ENCODE results near the gene RNU6-1. TPM values are rescaled to one million over a fixed set of nuclear protein-coding genes. Genes with fewer than 3 reads are reported as not detected.

Gene RNU6-1
- polyA plus RNA-seq, 3 donors: not detected

- H3K79me2 ChIP-seq (ENCODE audit: insufficient read depth, low read length): no peaks in the 10 kb centered on the region
- no peak overlapping the region for H3K9ac ChIP-seq (ENCODE audit: insufficient read depth, low read length, poor library complexity, severe bottlenecking)
- H3K4me3 ChIP-seq (replicated peaks in 1 of 3; ENCODE audit: low read depth in 2 of 3, low read length in 3 of 3): peak overlapping the region in 1 of 3 experiments; percentile 19
- TF ChIP-seq CTCF (IDR thresholded peaks at IDR 0.05): no peak
- no peaks in the 10 kb centered on the region for H4K20me1 ChIP-seq (ENCODE audit: insufficient read depth, low read length)
- Mint-ChIP-seq H3K4me3 (no peak overlapping the region), H3K4me1 (peaks cover 20% of the 10 kb centered on the region), H3K27ac (peak overlapping the region; percentile 7 to 95 (median 93)), H3K27me3 (ENCODE audit: low read depth in 3 of 3) (peaks cover 0 to 6% (median 1%) of the 10 kb centered on the region in 3 donors), H3K9me3 (peaks cover 8 to 24% (median 19%) of the 10 kb centered on the region in 7 donors), H3K36me3 (peaks cover 0 to 6% of the 10 kb centered on the region in 2 donors)
- DNase-seq: no peak
- H3K4me1 ChIP-seq (ENCODE audit: control insufficient read depth in 1 of 2, insufficient read depth in 2 of 2, low read length in 2 of 2): peaks cover 15% of the 10 kb centered on the region in 2 donors
- 24% methylated on average over 6 of the region's 7 CpGs for WGBS (ENCODE audit: insufficient coverage)
- H3K36me3 ChIP-seq (replicated peaks in 1 of 2; ENCODE audit: control insufficient read depth in 1 of 2, insufficient read depth in 2 of 2, low read length in 2 of 2): no peaks in the 10 kb centered on the region
- peak overlapping the region; percentile 14 for H3K4me2 ChIP-seq (replicated peaks; ENCODE audit: extremely low read depth, low read length, poor library complexity, severe bottlenecking)
- H3K27me3 ChIP-seq (ENCODE audit: control insufficient read depth in 2 of 2, insufficient read depth in 2 of 2, low read length in 2 of 2): no peaks in the 10 kb centered on the region
- H2AFZ ChIP-seq (ENCODE audit: insufficient read depth, low read depth, low read length, poor library complexity, severe bottlenecking): no peak overlapping the region
- peaks cover 7 to 23% of the 10 kb centered on the region in 2 donors for H3K9me3 ChIP-seq (replicated peaks in 1 of 2; ENCODE audit: control insufficient read depth in 1 of 2, insufficient read depth in 1 of 2, low read length in 2 of 2)
- intact Hi-C loops (cut with micrococcal nuclease): no loop called here
- H3K27ac ChIP-seq (ENCODE audit: low read depth in 1 of 2, low read length in 2 of 2): peak overlapping the region; percentile 64 to 76
These were observed 10.5 kb upstream of the RNU6-1 start for GRCh38 chr15:67850336-67850735.

GRCh38 chr15:67849538-67849937, 9.7 kb upstream of the RNU6-1 start:
- no peak overlapping the region for H2AFZ ChIP-seq (ENCODE audit: insufficient read depth, low read depth, low read length, poor library complexity, severe bottlenecking)
- no peak overlapping the region for H3K9ac ChIP-seq (ENCODE audit: insufficient read depth, low read length, poor library complexity, severe bottlenecking)
- no peaks in the 10 kb centered on the region for H3K79me2 ChIP-seq (ENCODE audit: insufficient read depth, low read length)
- H3K4me3 ChIP-seq (replicated peaks in 1 of 3; ENCODE audit: low read depth in 2 of 3, low read length in 3 of 3): no peak overlapping the region
- H3K27ac Mint-ChIP-seq: no peak overlapping the region
- peaks cover 0 to 6% (median 1%) of the 10 kb centered on the region in 3 donors for H3K27me3 Mint-ChIP-seq (ENCODE audit: low read depth in 3 of 3)
- no peak overlapping the region for H3K4me3 Mint-ChIP-seq
- peaks cover 20% of the 10 kb centered on the region for H3K4me1 Mint-ChIP-seq
- no peak for DNase-seq
- no peak overlapping the region for H3K27ac ChIP-seq (ENCODE audit: low read depth in 1 of 2, low read length in 2 of 2)
- intact Hi-C loops (cut with micrococcal nuclease): no loop called here
- no peaks in the 10 kb centered on the region for H3K36me3 ChIP-seq (replicated peaks in 1 of 2; ENCODE audit: control insufficient read depth in 1 of 2, insufficient read depth in 2 of 2, low read length in 2 of 2)
- no peaks in the 10 kb centered on the region for H3K27me3 ChIP-seq (ENCODE audit: control insufficient read depth in 2 of 2, insufficient read depth in 2 of 2, low read length in 2 of 2)
- WGBS (ENCODE audit: insufficient coverage): no CpG with 5 or more reads among the region's 1 CpG
- H3K4me2 ChIP-seq (replicated peaks; ENCODE audit: extremely low read depth, low read length, poor library complexity, severe bottlenecking): no peak overlapping the region
- peaks cover 15% of the 10 kb centered on the region in 2 donors for H3K4me1 ChIP-seq (ENCODE audit: control insufficient read depth in 1 of 2, insufficient read depth in 2 of 2, low read length in 2 of 2)
- H3K9me3 ChIP-seq (replicated peaks in 1 of 2; ENCODE audit: control insufficient read depth in 1 of 2, insufficient read depth in 1 of 2, low read length in 2 of 2): peaks cover 7 to 23% of the 10 kb centered on the region in 2 donors
- no peak for TF ChIP-seq CTCF (IDR thresholded peaks at IDR 0.05)
- H4K20me1 ChIP-seq (ENCODE audit: insufficient read depth, low read length): no peaks in the 10 kb centered on the region
- peaks cover 8 to 24% (median 19%) of the 10 kb centered on the region in 7 donors for H3K9me3 Mint-ChIP-seq
- peaks cover 0 to 6% of the 10 kb centered on the region in 2 donors for H3K36me3 Mint-ChIP-seq

Measured in CD14-positive monocyte (primary cell).